GM21528 (cell line): ENCODE results near the gene OR10K1.
"Not testable (repeated sequence)": the region's sequence is repeated elsewhere in the genome, so short reads cannot be mapped to it uniquely, and the experiment has no call there.

Experiments used
- ATAC-seq: cut with Tn5 transposase; IDR thresholded peaks from one replicate; pipeline ENCODE4 v1.9.1; 2021; ENCODE audit warnings: mild to moderate bottlenecking, moderate library complexity; ENCODE audit not compliant: unreplicated experiment, low FRiP score

Gene OR10K1, protein sequence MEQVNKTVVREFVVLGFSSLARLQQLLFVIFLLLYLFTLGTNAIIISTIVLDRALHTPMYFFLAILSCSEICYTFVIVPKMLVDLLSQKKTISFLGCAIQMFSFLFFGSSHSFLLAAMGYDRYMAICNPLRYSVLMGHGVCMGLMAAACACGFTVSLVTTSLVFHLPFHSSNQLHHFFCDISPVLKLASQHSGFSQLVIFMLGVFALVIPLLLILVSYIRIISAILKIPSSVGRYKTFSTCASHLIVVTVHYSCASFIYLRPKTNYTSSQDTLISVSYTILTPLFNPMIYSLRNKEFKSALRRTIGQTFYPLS

DNA sequence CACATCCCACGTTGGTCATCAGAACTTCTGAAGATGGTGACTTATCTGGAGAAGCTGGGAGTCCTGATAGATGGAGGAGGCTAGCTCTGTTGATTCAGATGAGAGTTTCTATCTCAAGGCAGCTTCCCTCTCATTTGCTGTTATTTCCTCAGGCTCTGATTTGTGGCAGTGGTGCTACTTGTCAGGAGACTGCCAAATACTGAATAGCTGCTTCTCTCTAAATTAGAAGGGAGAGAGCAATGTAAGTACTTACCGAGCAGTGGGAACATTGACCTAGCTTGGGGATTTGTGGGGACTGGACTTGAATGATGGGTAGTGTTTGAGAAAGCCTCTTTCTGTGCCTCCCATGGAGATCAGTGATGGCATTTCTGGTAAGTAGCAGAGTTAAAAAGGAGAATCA is at the start of gene OR10K1:
Gene OR10K1 (plus strand): TSS at position 301 of the 400 bp plus-strand sequence. CDS start 3,728 bp downstream, outside the sequence.
- ATAC-seq: no peak

DNA sequence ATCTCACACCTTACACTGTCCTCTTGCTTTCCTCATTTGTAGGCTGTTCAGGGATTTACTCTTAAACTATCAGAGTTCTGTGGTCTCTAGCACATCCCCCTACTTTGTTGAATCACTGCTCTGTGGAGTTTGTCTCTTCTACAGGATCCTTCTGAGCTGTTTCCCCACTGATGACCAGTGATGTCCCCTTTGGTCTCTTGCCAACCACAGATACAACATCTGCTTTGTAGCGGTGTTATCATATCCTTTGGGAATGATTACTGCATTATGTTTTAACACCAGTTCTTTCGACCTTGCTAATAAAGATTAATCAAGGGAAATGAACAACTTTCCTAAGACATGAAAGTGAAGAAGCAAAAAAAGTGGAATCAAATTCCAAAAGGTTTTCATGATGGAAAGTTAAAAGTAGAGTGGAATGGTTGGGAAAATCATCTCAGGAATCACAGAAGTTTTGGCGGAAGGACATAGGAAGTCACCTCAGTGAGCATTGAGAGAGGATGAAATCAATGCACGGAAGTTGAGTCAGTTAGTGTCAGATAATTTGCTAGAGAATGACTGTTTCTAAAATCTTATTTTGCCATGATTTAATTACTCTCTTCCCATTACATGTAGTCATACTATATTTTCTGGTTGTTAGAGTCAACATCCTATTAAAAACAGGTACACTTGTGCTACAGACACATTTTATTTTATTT is 46.8 kb upstream of the OR10K1 start:
- no peak for ATAC-seq

DNA sequence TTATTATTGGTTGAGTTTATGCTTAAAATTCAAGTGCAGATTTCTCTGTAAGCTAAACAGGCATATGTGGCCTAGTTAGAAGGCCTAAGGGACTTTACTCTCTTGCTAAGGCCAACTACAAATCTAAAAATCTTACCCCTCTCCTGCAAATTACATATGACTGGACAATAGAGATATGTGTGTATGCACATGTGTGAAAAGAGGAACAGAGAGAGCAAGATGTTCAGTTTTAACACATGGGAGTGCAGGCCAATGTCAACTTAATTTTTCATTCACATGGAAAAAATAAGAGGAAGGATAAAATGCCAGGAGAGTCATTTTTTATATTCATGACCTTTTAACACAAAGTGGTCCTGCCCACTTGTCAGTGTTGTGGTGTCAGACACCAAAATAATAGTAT is 44.0 kb upstream of the OR10K1 start:
- ATAC-seq: no peak

DNA sequence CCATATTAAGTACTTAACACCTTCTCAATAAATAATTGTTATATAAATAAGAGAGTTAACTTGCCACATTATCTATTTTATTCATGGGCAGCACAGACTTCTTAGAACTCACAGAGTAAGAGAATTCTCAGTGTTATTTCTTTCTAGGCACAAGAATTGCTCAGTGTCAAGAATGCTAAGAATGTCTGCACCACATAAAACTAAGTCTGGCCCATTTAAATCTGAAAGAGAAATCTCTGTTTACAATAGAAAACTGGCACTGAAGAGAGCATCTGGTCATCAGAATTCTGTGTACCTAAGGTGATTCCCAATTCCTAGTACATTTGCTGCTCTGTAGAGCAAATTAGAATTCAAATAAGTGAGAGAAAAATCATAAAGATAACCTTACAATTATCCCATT is 39.4 kb upstream of the OR10K1 start:
- no peak for ATAC-seq

DNA sequence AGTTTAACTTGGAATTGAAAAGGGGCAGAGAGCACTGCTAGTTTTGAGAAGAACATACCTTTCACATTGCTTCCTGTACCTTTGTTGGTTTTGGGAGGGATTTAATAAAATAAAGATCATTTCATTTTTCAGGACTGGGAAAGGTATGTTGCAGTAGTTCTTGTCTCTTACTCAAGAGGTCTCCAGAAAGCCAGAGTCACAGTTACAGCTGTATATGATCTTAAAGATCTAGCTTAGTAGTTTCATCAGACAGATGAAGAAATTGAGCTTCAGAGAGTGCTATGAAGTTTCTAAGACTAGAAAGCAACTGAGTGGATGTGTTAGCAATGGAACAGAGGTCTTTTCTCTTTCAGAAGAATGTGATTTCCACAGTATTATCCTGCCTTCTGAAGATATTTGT is 36.6 kb upstream of the OR10K1 start:
- no peak for ATAC-seq

DNA sequence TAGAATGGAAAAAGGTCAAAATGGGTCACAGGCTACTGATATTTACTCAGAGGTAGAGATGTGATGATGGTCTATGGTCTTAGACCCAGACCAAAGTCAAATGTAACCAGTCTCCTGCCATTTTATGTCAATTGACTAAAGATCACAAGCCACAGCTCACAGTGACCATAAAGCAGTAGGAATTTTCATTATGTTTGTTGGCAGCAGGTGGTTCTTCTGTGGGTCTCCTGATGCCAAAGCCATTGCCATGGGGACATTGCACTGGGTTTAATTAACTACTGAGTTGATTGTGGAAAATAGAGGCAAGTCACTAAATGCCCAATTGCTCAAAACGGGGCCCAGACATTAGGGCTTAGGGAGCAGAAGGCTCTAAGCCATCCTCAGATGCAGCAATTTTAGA is 35.5 kb upstream of the OR10K1 start, which contains the start of gene OR10K2:
Gene OR10K2 (minus strand): TSS at position 101 of the 400 bp plus-strand sequence. CDS start 5,371 bp downstream, outside the sequence.
- ATAC-seq: no peak

DNA sequence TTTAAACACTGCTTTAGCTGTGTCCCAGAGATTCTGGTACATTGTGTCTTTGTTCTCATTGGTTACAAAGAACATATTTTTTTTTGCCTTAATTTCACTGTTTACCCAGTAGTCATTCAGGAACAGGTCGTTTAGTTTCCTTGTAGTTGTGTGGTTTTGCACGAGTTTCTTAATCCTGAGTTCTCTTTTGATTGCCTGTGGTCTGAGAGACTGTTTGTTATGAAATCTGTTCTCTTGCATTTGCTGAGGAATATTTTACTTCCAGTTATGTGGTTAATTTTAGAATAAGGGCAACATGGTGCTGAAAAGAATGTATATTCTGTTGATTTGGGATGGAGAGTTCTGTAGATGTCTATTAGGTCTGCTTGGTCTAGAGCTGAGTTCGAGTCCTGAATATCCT is 31.5 kb upstream of the OR10K1 start:
- ATAC-seq: not testable (repeated sequence)

DNA sequence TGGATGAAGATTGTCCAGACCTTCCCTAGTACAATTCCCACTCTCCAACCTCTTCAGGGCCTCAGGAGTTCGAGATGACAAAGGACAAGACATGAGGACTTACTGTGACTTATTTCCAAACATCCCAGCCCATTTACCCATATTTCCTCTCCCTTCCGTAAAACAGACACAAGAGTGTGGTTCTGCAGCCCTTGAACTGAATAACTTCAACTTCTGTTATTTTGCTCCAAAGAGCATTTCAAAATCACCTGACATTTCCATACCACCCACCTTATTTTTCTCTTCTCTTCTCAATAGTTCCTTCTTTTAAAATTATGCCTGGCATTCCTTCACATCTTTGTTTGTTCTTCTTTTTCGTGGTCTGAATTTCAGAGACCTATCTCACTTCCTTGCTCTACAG is 26.9 kb upstream of the OR10K1 start:
- ATAC-seq: no peak

DNA sequence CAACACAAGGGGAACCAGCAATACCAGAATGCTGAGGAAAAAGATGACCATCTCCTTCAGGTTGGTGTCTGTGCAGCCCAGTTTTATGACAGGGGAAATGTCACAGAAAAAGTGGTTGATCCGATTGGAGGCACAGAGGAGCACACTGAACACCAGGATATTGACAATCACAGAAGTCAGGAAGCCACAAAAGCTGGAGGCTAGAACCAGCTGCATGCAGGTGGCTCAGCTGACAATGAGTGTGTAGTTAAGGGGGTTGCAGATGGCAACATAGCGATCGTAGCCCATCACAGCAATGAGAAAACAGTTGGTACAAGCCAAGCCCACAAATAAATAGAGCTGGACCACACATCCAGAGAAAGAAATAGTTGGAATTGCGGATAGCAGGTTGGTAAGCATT is 16.3 kb upstream of the OR10K1 start:
- ATAC-seq: no peak

DNA sequence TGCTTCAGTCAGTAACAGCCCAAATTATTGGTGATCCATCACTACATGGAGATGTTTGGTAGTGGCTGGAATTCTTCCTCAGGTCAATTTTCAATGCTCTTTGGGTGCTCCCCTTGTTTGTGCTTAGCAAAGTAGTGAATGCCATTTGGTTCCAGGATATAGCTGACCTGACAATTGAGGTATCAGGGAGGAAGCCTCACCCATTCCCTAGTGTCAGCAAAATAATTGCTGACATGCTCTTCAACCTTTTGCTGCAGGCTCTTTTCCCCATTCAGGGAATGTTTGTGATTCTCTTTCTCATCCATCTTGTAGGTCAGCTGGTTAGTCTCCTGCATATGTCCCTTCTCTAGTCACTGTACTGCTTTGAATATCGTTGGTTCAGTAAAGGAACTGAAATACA is 7.1 kb upstream of the OR10K1 start:
- no peak for ATAC-seq

DNA sequence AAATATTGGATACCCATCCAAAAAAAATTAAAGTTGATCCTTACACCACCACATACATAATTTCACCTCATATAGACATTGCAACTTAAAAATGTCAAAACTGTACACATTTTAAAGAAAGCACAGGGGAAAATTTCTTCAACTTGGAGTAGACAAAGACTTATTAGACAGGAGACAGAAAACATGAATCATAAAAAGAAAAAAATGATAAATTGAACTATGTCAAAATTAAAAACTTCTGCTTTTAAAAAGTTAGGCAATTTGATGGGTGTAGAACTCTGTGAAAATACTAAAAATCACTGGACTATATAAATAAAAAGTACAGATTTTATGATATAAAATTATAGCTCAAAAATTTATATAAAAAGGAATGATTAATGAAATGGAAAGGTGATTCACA is 4.4 kb upstream of the OR10K1 start:
- ATAC-seq: no peak

DNA sequence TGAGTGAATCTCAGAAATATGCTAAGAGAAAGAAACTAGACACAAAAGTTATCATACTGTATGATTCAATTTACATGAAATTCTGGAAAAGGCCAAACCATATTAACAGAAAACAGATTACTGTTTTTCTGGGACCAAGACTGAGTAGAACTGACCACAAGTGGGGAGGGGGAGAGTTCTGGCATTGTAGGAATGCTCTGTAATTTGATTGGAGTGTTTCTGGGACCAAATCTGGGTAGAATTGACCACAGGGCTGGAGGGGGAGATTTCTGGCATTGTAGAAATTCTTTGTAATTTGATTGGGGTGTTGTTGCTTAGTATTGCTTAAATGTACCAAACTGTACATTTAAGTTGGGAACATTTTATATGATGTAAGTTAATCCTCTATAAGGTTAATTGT is 3.4 kb upstream of the OR10K1 start:
- no peak for ATAC-seq

DNA sequence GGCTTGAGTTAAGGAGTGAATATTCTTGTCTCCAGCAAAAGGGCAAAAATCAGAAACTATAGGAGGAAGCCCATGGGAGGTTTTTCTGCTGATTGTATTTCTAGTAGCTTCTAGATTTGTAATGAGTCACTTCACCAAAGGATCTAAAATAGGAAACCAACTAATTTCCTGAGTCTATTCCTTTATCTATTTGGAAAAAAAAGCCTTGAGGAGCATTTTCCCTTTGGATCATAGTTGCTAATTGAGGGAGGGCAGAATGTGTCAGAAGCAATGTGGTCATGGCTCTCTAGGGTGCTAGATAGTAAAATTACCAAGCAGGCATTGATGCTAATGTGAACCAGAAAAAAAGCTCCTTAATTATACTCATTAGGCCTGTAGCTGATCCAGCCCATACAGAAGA is 10.3 kb downstream of the OR10K1 start, which contains the start of gene OR10R2:
Gene OR10R2 (plus strand): TSS at position 301 of the 400 bp plus-strand sequence. CDS start 106 bp downstream, outside the sequence.
- ATAC-seq: no peak

DNA sequence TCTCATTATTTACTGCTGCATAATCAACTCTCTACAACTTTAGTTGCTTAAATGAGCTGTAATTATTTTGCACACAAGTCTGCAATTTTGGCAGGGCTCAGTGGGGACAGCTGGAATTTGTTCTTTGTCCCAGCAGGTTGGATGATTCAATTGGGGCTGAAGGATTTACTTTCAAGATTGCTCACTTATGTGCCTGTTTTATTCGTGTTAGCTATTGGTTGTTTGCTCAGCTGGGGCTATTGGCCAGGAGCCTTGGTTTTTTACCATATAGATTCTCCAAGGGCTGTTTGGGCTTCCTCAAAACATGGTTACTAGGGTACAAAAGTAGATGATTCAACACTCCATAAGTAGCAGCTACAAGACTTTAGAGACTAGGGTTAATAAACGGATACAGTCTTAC is 23.8 kb downstream of the OR10K1 start:
- no peak for ATAC-seq

DNA sequence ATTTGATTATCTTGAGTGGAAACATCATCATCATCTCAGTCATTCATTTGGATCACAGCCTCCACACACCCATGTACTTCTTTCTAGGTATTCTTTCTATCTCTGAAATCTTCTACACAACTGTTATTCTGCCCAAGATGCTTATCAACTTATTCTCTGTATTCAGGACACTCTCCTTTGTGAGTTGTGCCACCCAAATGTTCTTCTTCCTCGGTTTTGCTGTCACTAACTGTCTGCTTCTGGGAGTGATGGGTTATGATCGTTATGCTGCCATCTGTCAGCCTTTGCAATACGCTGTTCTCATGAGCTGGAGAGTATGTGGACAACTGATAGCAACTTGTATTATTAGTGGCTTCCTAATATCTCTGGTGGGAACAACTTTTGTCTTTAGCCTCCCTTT is 29.7 kb downstream of the OR10K1 start:
- ATAC-seq: no peak

DNA sequence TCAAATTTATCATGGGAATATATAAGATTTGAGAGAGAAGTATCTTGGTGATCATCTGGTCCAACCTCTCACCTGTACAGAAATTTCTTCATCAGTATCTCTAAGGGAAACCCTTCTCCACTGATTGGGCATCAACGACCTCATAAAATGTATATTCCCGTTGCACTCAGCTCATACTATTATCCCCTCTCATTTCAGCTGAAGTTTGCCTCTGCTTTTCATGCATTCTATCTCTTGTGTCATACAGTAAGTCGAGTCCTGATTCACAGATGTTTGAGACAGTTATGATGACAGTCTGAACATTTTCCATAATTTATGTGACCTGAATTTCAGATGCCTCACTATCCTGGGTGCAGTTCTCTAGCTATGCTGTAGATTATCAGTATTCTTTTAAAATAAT is 31.4 kb downstream of the OR10K1 start:
- no peak for ATAC-seq

DNA sequence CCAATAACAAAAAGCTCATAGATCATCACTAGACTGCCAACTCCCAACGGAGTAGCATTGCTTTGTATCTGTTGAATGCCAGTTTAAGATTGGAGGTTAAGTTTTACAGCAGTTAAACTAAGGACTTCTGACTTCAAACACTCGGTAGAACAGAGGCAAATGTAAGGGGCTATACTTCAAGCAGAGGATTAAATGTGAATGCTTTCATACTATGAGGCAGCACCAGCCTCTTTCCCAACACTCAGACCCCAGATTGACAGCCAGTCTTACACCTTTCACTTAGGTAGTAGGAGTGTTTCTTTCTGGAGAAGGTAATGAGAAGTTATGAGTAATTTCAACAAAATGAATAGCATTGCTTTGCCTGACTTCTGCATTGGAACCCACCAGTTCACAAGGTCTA is 33.2 kb downstream of the OR10K1 start:
- ATAC-seq: no peak

DNA sequence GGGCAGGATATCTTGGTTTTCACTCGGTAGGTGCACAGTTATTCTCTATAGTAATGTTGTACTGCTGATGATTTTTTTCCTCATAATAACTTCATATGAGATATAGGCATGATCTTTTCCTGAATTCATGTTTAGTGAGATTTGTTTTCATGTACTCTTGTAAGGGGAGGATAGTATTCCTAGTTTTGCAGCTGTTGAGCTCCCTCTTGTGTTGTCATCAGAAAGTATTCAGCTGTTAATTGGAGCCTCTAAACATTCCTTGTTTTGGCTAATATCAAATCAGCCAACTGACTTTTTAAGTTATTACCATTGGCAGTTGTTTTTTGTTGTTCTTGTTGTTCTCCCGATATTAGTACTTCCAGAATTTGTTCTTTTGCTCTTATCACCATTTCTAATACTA is 34.7 kb downstream of the OR10K1 start:
- no peak for ATAC-seq

DNA sequence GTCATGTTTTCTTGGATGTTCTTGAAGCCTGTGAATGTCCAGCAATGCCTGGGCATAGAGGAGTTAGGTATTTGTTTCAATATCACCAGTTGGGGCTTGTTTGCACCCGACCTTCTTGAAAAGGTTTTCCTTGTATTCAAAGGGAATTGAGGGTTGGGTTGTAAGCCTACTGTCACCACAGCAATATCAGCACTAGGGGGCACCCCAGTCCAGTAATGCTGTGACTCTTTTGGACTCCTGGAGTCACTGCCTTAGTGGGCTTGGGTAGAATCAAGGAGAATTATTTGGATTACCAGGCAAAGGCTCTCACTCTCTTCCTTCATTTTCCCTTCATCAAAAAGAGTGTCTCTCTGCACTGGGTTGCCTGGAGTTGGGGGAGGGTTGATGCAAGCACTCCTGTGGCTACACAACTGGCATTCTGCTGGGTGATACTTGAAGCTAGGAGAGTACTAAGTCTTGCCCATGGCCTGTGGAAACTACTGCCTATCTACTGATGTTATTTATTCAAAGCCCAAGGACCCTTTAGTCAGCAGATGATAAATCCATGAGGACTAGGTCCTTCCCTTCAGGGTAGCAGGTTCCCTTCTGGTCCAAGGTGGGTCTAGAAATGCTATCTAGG is 44.8 kb downstream of the OR10K1 start:
- no peak for ATAC-seq

DNA sequence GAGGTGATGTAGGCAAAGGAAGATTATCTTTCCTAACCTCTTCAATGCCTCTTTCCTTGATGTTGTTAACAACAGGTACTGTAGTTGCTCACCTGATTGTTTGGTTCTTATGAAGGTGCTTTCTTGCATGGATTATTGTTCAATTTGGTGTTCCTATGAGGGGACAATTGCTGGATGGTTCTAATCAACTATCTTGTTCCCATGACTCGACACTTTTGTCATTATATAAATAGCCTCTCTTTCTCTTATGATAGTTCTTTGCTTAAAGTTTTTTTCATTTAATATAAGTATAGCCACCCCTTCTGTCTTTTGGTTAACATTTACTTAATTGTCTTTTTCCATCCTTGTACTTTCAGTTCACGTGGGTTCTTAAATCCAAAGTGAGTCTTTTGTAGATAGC is 45.9 kb downstream of the OR10K1 start:
- ATAC-seq: no peak

DNA sequence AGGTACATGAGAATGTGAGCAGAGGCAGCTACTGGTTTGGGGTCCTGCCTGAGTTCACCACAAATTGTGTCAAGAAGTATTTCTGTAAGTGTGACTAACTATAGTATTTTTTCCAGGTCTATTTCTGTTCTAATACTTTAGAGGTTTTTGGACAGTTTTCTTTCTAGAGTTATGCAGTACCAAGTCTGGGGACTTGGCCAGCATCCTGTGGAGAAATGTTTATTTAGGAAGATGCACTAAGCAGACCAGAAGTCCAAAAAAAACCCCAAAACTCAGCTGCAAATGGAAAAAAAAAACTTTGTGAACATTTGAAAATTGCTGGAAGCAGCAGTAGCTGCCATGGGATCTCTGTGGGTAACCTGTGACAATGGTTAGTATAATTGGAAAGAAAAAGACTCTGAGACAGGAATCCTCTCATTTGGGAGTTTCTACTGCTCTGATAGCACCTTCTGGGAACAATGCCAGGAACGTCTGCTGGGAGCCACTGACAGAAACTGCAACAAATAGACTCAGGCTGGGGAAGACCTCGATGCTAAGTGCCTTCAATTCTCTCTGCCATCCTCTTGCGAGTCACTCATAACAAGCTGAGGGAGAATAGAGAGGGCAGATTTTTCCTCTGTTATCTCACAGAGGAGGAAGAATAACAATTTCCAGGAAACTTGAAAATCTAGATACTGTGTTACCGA is 48.0 kb downstream of the OR10K1 start:
- ATAC-seq: no peak
